Endodermal cell (in vitro differentiated cells): ENCODE results near the gene ST3GAL4. TPM values are rescaled to one million over a fixed set of nuclear protein-coding genes. Genes with fewer than 3 reads are reported as not detected.

ENCODE experiments used
- DNase-seq: peaks from one replicate; pipeline ENCODE4 v3.0.0-alpha.2; 2017
- H3K27ac ChIP-seq: 2 replicates; pipeline ENCODE4 v1.5.1; 2013; ENCODE audit warnings: mild to moderate bottlenecking, low read depth, low read length, moderate library complexity
- H3K27me3 ChIP-seq: 2 replicates; pipeline ENCODE4 v1.6.1; 2013; ENCODE audit warnings: mild to moderate bottlenecking, low read length, moderate library complexity; ENCODE audit not compliant: insufficient read depth, control insufficient read depth, poor library complexity, severe bottlenecking
- H3K36me3 ChIP-seq: 2 replicates; pipeline ENCODE4 v1.7.0; 2013; ENCODE audit warnings: mild to moderate bottlenecking, low read length, moderate library complexity; ENCODE audit not compliant: control insufficient read depth, insufficient read depth
- H3K4me1 ChIP-seq: one replicate; pipeline ENCODE4 v1.7.0; 2013; ENCODE audit warnings: low read length; ENCODE audit not compliant: control insufficient read depth, insufficient read depth
- H3K4me3 ChIP-seq: 2 replicates; pipeline ENCODE4 v1.5.1; 2013; ENCODE audit warnings: mild to moderate bottlenecking, low read length, moderate library complexity
- H3K9ac ChIP-seq: 2 replicates; pipeline ENCODE4 v1.6.1; 2013; ENCODE audit warnings: mild to moderate bottlenecking, low read length, moderate library complexity; ENCODE audit not compliant: poor library complexity, severe bottlenecking; ENCODE audit errors: extremely low read depth
- H3K9me3 ChIP-seq: 2 replicates; pipeline ENCODE4 v1.6.1; 2013; ENCODE audit warnings: mild to moderate bottlenecking, low read length, moderate library complexity; ENCODE audit not compliant: control insufficient read depth
- H3K27ac Mint-ChIP-seq: 2 replicates; pipeline ENCODE4 v1.8.0; 2020; ENCODE audit warnings: mixed read lengths
- H3K27me3 Mint-ChIP-seq: 2 replicates; pipeline ENCODE4 v1.8.0; 2021; ENCODE audit warnings: mild to moderate bottlenecking, mixed read lengths; ENCODE audit not compliant: insufficient read depth
- H3K36me3 Mint-ChIP-seq: 2 replicates; pipeline ENCODE4 v1.8.0; 2020; ENCODE audit warnings: low read depth, mixed read lengths
- H3K4me1 Mint-ChIP-seq: 2 replicates; pipeline ENCODE4 v1.8.0; 2020; ENCODE audit warnings: mixed read lengths
- H3K4me3 Mint-ChIP-seq: 2 replicates; pipeline ENCODE4 v1.8.0; 2020; ENCODE audit warnings: mild to moderate bottlenecking, moderate library complexity, mixed read lengths
- H3K9me3 Mint-ChIP-seq: 2 replicates; pipeline ENCODE4 v1.8.0; 2020; ENCODE audit warnings: mild to moderate bottlenecking, mixed read lengths
- WGBS, 2 experiments: methylation state at CpG; one replicate each; pipeline versions ENCODE4 v1.1.5 to v1.1.7; 2013; ENCODE audit warnings: missing lambda C conversion rate in 2 of 2, mixed read lengths in 1 of 2; ENCODE audit not compliant: insufficient coverage in 1 of 2, insufficient read length in 1 of 2; 5-methylcytosine and 5-hydroxymethylcytosine counted together
- total RNA-seq, 2 donors: library from RNA; stranded (reverse); fragmentation: NEBNext Ultra II Directional in 1 of 2; extraction: Animal tissue kit (Norgen Biotek cat#: 25700) in 1 of 2; gene quantifications; 2 replicates in 1 of 2; 3 replicates in 1 of 2; pipeline ENCODE4 v1.2.1, GENCODE V29; 2021
- TF ChIP-seq, protein P1 (sequence below): fragments of 200-600 bp; sonication (generic); conservative IDR thresholded peaks from 2 replicates; pipeline ENCODE4 v1.5.0; 2021; ENCODE audit warnings: antibody characterized with exemption, mild to moderate bottlenecking

ST3GAL4 gene
- total RNA-seq, 2 donors from 2014 or later: 16.5 to 21.5 TPM

DNA sequence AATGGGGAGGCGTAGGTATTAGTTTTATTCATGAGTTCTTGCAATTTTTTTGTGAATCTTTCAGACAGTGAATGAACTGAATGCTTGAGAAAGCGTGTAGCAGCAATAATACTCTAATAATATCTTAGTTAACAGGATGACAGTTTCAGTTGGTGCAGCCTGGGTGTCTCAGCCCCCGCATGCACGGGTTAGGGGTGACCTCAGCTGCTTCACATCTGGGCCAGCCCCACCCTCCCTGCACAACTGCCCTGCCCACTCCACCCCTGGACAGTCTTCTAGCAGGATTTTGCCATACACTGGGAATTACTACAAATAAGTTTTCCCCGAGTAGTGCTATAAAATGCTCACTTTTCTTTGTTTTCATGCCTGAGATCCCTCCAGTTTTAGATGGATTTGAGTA, 83.2 kb downstream of the ST3GAL4 start:
- H3K4me3 Mint-ChIP-seq: no peak overlapping the region
- no peaks in the 10 kb centered on the region for H3K36me3 ChIP-seq
- H3K4me1 Mint-ChIP-seq: peaks cover 24% of the 10 kb centered on the region
- H3K36me3 Mint-ChIP-seq: no peaks in the 10 kb centered on the region
- H3K9me3 Mint-ChIP-seq: no peaks in the 10 kb centered on the region
- H3K4me1 ChIP-seq: peaks cover 9% of the 10 kb centered on the region
- WGBS, 2 experiments: 90 to 93% methylated on average over 4 of the region's 5 CpGs
- no peak overlapping the region for H3K27ac ChIP-seq
- no peak for DNase-seq
- TF ChIP-seq, protein P1, sequence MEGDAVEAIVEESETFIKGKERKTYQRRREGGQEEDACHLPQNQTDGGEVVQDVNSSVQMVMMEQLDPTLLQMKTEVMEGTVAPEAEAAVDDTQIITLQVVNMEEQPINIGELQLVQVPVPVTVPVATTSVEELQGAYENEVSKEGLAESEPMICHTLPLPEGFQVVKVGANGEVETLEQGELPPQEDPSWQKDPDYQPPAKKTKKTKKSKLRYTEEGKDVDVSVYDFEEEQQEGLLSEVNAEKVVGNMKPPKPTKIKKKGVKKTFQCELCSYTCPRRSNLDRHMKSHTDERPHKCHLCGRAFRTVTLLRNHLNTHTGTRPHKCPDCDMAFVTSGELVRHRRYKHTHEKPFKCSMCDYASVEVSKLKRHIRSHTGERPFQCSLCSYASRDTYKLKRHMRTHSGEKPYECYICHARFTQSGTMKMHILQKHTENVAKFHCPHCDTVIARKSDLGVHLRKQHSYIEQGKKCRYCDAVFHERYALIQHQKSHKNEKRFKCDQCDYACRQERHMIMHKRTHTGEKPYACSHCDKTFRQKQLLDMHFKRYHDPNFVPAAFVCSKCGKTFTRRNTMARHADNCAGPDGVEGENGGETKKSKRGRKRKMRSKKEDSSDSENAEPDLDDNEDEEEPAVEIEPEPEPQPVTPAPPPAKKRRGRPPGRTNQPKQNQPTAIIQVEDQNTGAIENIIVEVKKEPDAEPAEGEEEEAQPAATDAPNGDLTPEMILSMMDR: no peak
- H3K27me3 ChIP-seq: no peaks in the 10 kb centered on the region
- H3K27ac Mint-ChIP-seq: no peak overlapping the region
- H3K9me3 ChIP-seq: no peaks in the 10 kb centered on the region
- no peaks in the 10 kb centered on the region for H3K27me3 Mint-ChIP-seq
- no peak overlapping the region for H3K4me3 ChIP-seq
- no peak overlapping the region for H3K9ac ChIP-seq

DNA sequence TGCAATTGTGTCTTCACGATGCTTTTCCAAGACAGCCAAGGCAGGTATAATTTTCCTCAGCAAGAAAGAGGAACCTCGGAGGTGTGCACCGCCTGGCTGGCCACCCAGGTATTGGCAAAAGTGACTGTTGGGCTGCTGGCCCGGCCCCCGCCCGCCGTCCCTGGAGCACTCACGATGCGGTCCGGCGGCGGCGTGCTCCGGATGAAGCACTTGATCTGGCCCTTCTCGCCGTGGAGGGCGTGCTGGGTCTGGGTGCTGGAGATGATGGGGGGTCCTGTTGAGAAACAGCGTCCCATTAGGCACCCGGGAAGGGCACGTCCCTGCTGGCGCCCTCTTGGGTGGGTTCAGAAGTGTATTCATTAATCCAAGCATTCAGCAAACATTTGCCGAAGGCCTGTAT, 84.8 kb downstream of the ST3GAL4 start:
- TF ChIP-seq, protein P1: no peak
- no peaks in the 10 kb centered on the region for H3K27me3 Mint-ChIP-seq
- no peak overlapping the region for H3K27ac Mint-ChIP-seq

DNA sequence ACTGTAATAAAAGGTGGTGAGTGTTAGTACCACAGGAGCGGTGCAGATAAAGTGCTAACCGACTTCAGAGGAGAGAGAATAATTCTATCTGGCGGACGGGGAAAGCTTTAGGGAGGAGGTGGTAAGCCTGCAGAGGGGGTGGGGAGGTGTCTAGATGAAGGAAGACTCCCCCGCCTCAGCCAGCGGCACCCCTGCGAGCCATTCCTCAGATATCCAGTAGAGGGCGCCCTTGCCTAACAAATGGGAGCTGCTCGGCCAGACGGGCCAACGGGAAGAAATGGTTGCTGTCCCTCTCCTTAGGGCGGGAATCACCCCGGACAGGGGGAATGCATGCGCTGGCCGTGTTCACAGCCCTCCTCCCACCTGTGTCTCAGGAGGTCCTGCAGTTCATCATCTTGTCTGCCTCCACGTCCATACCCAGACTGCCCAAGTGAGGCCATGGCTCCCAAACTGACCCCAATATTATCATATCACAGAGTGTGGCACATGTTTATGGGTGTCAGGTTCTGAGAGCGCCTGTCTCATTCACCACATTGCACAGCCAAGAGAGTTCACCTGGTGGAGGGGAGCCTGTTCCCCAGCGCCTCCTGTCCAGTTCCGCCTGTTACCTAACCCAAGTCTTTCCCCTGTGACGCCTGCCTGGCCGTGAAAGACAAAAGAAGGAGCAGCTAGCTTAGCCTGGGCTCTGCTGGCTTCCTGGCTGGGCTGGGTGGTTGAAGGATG, 85.5 kb downstream of the ST3GAL4 start:
- H3K9me3 ChIP-seq: no peaks in the 10 kb centered on the region
- H3K36me3 ChIP-seq: no peaks in the 10 kb centered on the region
- H3K27me3 Mint-ChIP-seq: no peaks in the 10 kb centered on the region
- no peaks in the 10 kb centered on the region for H3K27me3 ChIP-seq
- no peak overlapping the region for H3K4me3 ChIP-seq
- no peak overlapping the region for H3K9ac ChIP-seq
- peak; percentile 99 for DNase-seq
- H3K4me1 Mint-ChIP-seq: peaks cover 15% of the 10 kb centered on the region
- H3K27ac Mint-ChIP-seq: no peak overlapping the region
- H3K27ac ChIP-seq: no peak overlapping the region
- H3K36me3 Mint-ChIP-seq: no peaks in the 10 kb centered on the region
- 12 to 20% methylated on average over 7 to 21 of the region's 21 CpGs for WGBS, 2 experiments
- TF ChIP-seq, protein P1: peak; percentile 98
- peaks cover 9% of the 10 kb centered on the region for H3K4me1 ChIP-seq
- no peak overlapping the region for H3K4me3 Mint-ChIP-seq
- H3K9me3 Mint-ChIP-seq: no peaks in the 10 kb centered on the region

More for the DNA sequence above, 84.8 kb downstream of the ST3GAL4 start:
- H3K4me3 Mint-ChIP-seq: no peak overlapping the region
- no peak overlapping the region for H3K4me3 ChIP-seq
- H3K9me3 Mint-ChIP-seq: no peaks in the 10 kb centered on the region
- H3K27me3 ChIP-seq: no peaks in the 10 kb centered on the region
- H3K27ac ChIP-seq: no peak overlapping the region
- H3K9ac ChIP-seq: no peak overlapping the region
- peaks cover 9% of the 10 kb centered on the region for H3K4me1 ChIP-seq
- 89 to 96% methylated on average over 16 to 22 of the region's 22 CpGs for WGBS, 2 experiments
- peaks cover 16% of the 10 kb centered on the region for H3K4me1 Mint-ChIP-seq
- H3K9me3 ChIP-seq: no peaks in the 10 kb centered on the region
- no peaks in the 10 kb centered on the region for H3K36me3 Mint-ChIP-seq
- H3K36me3 ChIP-seq: no peaks in the 10 kb centered on the region
- DNase-seq: no peak
